Dedifferentiated amniotic fluid mesenchymal stem cell (primary cell): ENCODE measurements around the gene ERICH4.

Source experiments
- DNase-seq: peaks from one replicate; pipeline ENCODE4 v3.0.0-alpha.2; 2016; ENCODE audit errors: extremely low spot score

ERICH4 gene

GRCh38 chr19:41414461-41414860 is 28.5 kb upstream of the ERICH4 start:
- DNase-seq: no peak

- no peak for DNase-seq
These were observed 27.8 kb upstream of the ERICH4 start for GRCh38 chr19:41415154-41415571.

- DNase-seq: no peak
These were observed 26.7 kb upstream of the ERICH4 start for GRCh38 chr19:41416194-41416674.

- no peak for DNase-seq
These were observed 22.7 kb upstream of the ERICH4 start for GRCh38 chr19:41420101-41420880.

- DNase-seq: no peak
These were observed 21.6 kb upstream of the ERICH4 start for GRCh38 chr19:41421314-41421713.

- no peak for DNase-seq
These were observed 21.0 kb upstream of the ERICH4 start for GRCh38 chr19:41421973-41422372.

- DNase-seq: no peak
These were observed 20.5 kb upstream of the ERICH4 start for GRCh38 chr19:41422456-41422855.

GRCh38 chr19:41422955-41423354 is 20.0 kb upstream of the ERICH4 start:
- no peak for DNase-seq

- no peak for DNase-seq
These were observed 18.4 kb upstream of the ERICH4 start for GRCh38 chr19:41424335-41425173.

GRCh38 chr19:41425174-41426115 is 17.5 kb upstream of the ERICH4 start:
- DNase-seq: no peak

GRCh38 chr19:41426116-41426841 is 16.7 kb upstream of the ERICH4 start:
- no peak for DNase-seq

GRCh38 chr19:41426952-41427646 is 15.9 kb upstream of the ERICH4 start, which contains the start of gene B3GNT8:
Gene B3GNT8, minus strand, starts transcription at chr19:41427374. Its CDS starts 596 bp downstream, at chr19:41426778.
- DNase-seq: no peak

- DNase-seq: no peak
These were observed 15.1 kb upstream of the ERICH4 start for GRCh38 chr19:41427647-41428480.

GRCh38 chr19:41428481-41428859 is 14.5 kb upstream of the ERICH4 start:
- no peak for DNase-seq

GRCh38 chr19:41430922-41431321 is 12.0 kb upstream of the ERICH4 start:
- DNase-seq: no peak

- DNase-seq: no peak
These were observed 11.2 kb upstream of the ERICH4 start for GRCh38 chr19:41431426-41432386.

GRCh38 chr19:41433171-41433570 is 9.8 kb upstream of the ERICH4 start:
- DNase-seq: no peak

- DNase-seq: no peak
These were observed 8.5 kb upstream of the ERICH4 start for GRCh38 chr19:41434450-41434849.
